ENCODE measurements around the gene ARHGAP12.
"Not testable (repeated sequence)": the region's sequence is repeated elsewhere in the genome, so short reads cannot be mapped to it uniquely, and the experiment has no call there.

ARHGAP12 gene

GRCh38 chr10:31928549-31929260 is at the start of gene ARHGAP12:
Gene ARHGAP12, minus strand, starts transcription at chr10:31928831. Its CDS starts 19,976 bp downstream, at chr10:31908855.
- DNase-seq = peak; percentile 82

- DNase-seq = no peak
These were observed 49.5 kb upstream of the ARHGAP12 start for GRCh38 chr10:31978156-31978483.

- no peak for DNase-seq
These were observed 49.0 kb upstream of the ARHGAP12 start for GRCh38 chr10:31977440-31978155.

- no peak for DNase-seq
These were observed 46.6 kb upstream of the ARHGAP12 start for GRCh38 chr10:31975157-31975765.

GRCh38 chr10:31974434-31975124 is 45.9 kb upstream of the ARHGAP12 start:
- no peak for DNase-seq

- no peak for DNase-seq
These were observed 43.9 kb upstream of the ARHGAP12 start for GRCh38 chr10:31972519-31973041.

- DNase-seq = not testable (repeated sequence)
These were observed 41.2 kb upstream of the ARHGAP12 start for GRCh38 chr10:31969847-31970246.

- no peak for DNase-seq
These were observed 35.0 kb upstream of the ARHGAP12 start for GRCh38 chr10:31963589-31963980.

- no peak for DNase-seq
These were observed 34.4 kb upstream of the ARHGAP12 start for GRCh38 chr10:31962826-31963588.

- DNase-seq = no peak
These were observed 32.8 kb upstream of the ARHGAP12 start for GRCh38 chr10:31961277-31962074.

- no peak for DNase-seq
These were observed 31.0 kb upstream of the ARHGAP12 start for GRCh38 chr10:31959461-31960173.

GRCh38 chr10:31958856-31959255 is 30.2 kb upstream of the ARHGAP12 start:
- DNase-seq = no peak

GRCh38 chr10:31956200-31956946 is 27.7 kb upstream of the ARHGAP12 start:
- no peak for DNase-seq

- no peak for DNase-seq
These were observed 26.0 kb upstream of the ARHGAP12 start for GRCh38 chr10:31954410-31955191.

- no peak for DNase-seq
These were observed 24.8 kb upstream of the ARHGAP12 start for GRCh38 chr10:31953480-31953879.

GRCh38 chr10:31953080-31953479 is 24.4 kb upstream of the ARHGAP12 start:
- no peak for DNase-seq

- no peak for DNase-seq
These were observed 23.4 kb upstream of the ARHGAP12 start for GRCh38 chr10:31952066-31952465.

GRCh38 chr10:31949266-31949665 is 20.6 kb upstream of the ARHGAP12 start:
- no peak for DNase-seq

- DNase-seq = no peak
These were observed 19.4 kb upstream of the ARHGAP12 start for GRCh38 chr10:31948021-31948420.

All from activated gamma-delta T cell treated with Interleukin-2 at 50 U/mL for 16 hours (primary cell).